HepG2 (cell line): ENCODE results near the gene FGD3. TPM values are rescaled to one million over a fixed set of nuclear protein-coding genes. Genes with fewer than 3 reads are reported as not detected.

Experiments used
- ETV6 ChIP-seq: sonication (generic); formaldehyde crosslinking; conservative IDR thresholded peaks from 2 replicates; pipeline ENCODE4 v1.4.0; 2020; ENCODE audit warnings: missing genetic modification reagents
- FOXM1 ChIP-seq: sonication (generic); formaldehyde crosslinking; IDR thresholded peaks from 2 replicates; pipeline ENCODE4 v1.5.0; 2020; ENCODE audit warnings: missing genetic modification reagents
- MEF2D ChIP-seq: sonication (generic); formaldehyde crosslinking; IDR thresholded peaks from 2 replicates; pipeline ENCODE4 v1.5.1; 2020; ENCODE audit warnings: mild to moderate bottlenecking, missing genetic modification reagents
- MIER2 ChIP-seq: IDR thresholded peaks from 2 replicates; pipeline ENCODE4 v1.6.1; 2016; ENCODE audit warnings: missing biosample characterization, missing genetic modification reagents
- POGZ ChIP-seq: sonication (generic); formaldehyde crosslinking; IDR thresholded peaks from 2 replicates; pipeline ENCODE4 v1.4.0; 2020; ENCODE audit warnings: mild to moderate bottlenecking, missing genetic modification reagents
- SALL1 ChIP-seq: sonication (generic); formaldehyde crosslinking; IDR thresholded peaks from 2 replicates; pipeline ENCODE4 v1.8.0; 2022; ENCODE audit warnings: mild to moderate bottlenecking, missing genetic modification reagents
- SOX5 ChIP-seq: IDR thresholded peaks from 2 replicates; pipeline ENCODE4 v1.6.1; 2016; ENCODE audit warnings: borderline replicate concordance
- TBP ChIP-seq: sonication (generic); formaldehyde crosslinking; IDR thresholded peaks from 2 replicates; pipeline ENCODE4 v1.5.0; 2020; ENCODE audit warnings: missing genetic modification reagents
- TBX2 ChIP-seq: sonication (generic); formaldehyde crosslinking; IDR thresholded peaks from 2 replicates; pipeline ENCODE4 v1.5.0; 2020; ENCODE audit warnings: missing genetic modification reagents, mild to moderate bottlenecking, borderline replicate concordance
- ZNF124 ChIP-seq: sonication (generic); formaldehyde crosslinking; IDR thresholded peaks from 2 replicates; pipeline ENCODE4 v1.4.0; 2020; ENCODE audit warnings: missing genetic modification reagents
- ZNF333 ChIP-seq: sonication (generic); formaldehyde crosslinking; IDR thresholded peaks from 2 replicates; pipeline ENCODE4 v1.4.0; 2020; ENCODE audit warnings: mild to moderate bottlenecking, missing genetic modification reagents, borderline replicate concordance
- ZNF367 ChIP-seq: sonication (generic); formaldehyde crosslinking; IDR thresholded peaks from 2 replicates; pipeline ENCODE4 v1.4.0; 2020; ENCODE audit warnings: missing genetic modification reagents, borderline replicate concordance
- ZNF44 ChIP-seq: sonication (generic); formaldehyde crosslinking; IDR thresholded peaks from 2 replicates; pipeline ENCODE4 v1.5.1; 2020; ENCODE audit warnings: mild to moderate bottlenecking, missing genetic modification reagents
- ZNF644 ChIP-seq: IDR thresholded peaks from 2 replicates; pipeline ENCODE4 v1.6.1; 2016; ENCODE audit warnings: low read depth
- ZNF7 ChIP-seq: IDR thresholded peaks from 2 replicates; pipeline ENCODE4 v1.6.1; 2016; ENCODE audit warnings: missing biosample characterization, missing genetic modification reagents
- ZSCAN20 ChIP-seq: sonication (generic); formaldehyde crosslinking; IDR thresholded peaks from 2 replicates; pipeline ENCODE4 v1.4.0; 2020; ENCODE audit warnings: missing genetic modification reagents, mild to moderate bottlenecking, borderline replicate concordance
- polyA plus RNA-seq, 8 experiments: library from polyadenylated mRNA; depleted of rRNA in 3 of 8; stranded (reverse) in 7 of 8; unstranded in 1 of 8; fragments of >200 nt; fragmentation: Illumina TruSeq in 4 of 8; extraction: Trizol in 4 of 8; gene quantifications; 2 replicates each; pipeline versions ENCODE4 v1.2.1 to v1.2.3, GENCODE V29; 2011 to 2016; ENCODE audit warnings: low read depth in 4 of 8, missing spikeins in 1 of 8, mixed read lengths in 1 of 8; ENCODE audit not compliant: insufficient read depth in 1 of 8
- total RNA-seq, 5 experiments: library from RNA; depleted of rRNA; stranded (reverse); fragments of >200 nt; fragmentation: Illumina TruSeq; extraction: Trizol; gene quantifications; 2 replicates each; pipeline ENCODE4 v1.2.3, GENCODE V29; 2016; ENCODE audit warnings: low read depth in 1 of 5
- TF ChIP-seq, protein P1 (sequence below): IDR thresholded peaks from 2 replicates; pipeline ENCODE4 v1.6.1; 2016; ENCODE audit warnings: missing genetic modification reagents, missing compliant biosample characterization
- TF ChIP-seq, protein P2 (sequence below): sonication (generic); formaldehyde crosslinking; conservative IDR thresholded peaks from 2 replicates; pipeline ENCODE4 v1.4.0; 2020; ENCODE audit warnings: missing genetic modification reagents
- TF ChIP-seq, protein P3 (sequence below): sonication (generic); formaldehyde crosslinking; IDR thresholded peaks from 2 replicates; pipeline ENCODE4 v1.5.1; 2020; ENCODE audit warnings: mild to moderate bottlenecking, missing genetic modification reagents
- TF ChIP-seq, protein P4 (sequence below): sonication (generic); formaldehyde crosslinking; IDR thresholded peaks from 2 replicates; pipeline ENCODE4 v1.5.1; 2020; ENCODE audit warnings: missing genetic modification reagents, mild to moderate bottlenecking, borderline replicate concordance
- TF ChIP-seq, protein P5 (sequence below): sonication (generic); formaldehyde crosslinking; IDR thresholded peaks from 2 replicates; pipeline ENCODE4 v1.4.0; 2020; ENCODE audit warnings: missing genetic modification reagents

Gene FGD3
- total and polyA plus RNA-seq, 2 of the 13 experiments (the other 11 are each of a cell fraction or from before 2014, with no cell fraction given): 0.53 to 1.1 TPM

DNA sequence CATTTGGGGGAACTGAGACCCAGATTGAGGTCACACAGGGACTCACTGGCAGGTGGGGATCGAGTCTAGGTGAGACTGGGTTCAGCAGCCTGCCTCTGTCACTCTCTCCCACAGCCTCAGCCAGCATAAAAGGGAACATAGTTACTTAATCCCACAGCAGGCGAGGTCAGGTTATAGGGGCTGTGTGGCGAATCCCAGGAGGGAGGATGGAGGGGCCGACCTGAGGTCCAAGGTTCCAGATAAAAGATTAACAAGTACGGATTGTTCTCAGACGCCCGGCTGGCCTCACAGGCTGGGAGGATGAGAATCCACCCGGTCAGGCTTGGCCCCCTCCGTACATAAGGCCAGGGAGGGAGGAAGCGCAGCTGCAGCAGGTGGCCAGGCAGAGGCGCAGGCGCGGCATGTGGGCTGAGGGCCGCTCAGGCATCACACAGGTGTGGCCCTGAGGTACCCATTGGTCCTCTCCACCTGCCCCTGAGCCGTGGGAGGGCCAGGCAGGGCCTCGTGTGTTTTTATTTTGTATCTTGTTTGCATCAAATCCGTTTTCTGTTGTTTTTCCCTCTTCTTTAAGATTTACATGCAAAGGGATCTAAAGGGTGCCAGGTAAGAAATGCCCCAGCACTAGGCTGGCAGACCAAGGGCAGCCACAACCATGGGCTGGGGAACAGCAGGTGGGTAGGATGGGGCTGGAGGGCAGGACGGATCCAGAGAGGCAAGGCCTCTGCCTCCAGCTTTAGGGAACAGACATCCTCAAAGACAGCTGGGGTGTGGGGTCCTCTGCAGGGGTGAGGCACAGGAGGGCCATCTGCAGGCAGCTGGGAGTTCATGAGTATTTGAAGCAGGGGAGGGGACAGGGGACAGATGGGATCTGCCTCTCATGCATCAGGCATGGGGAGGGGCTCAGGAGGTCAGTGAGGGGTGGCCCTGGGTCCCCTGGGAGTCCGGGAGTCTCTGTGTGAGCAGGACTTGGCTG lies 114.8 kb downstream of the FGD3 start (continued):
- TF ChIP-seq, protein P1, sequence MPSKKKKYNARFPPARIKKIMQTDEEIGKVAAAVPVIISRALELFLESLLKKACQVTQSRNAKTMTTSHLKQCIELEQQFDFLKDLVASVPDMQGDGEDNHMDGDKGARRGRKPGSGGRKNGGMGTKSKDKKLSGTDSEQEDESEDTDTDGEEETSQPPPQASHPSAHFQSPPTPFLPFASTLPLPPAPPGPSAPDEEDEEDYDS (CRISPR knock-in tag): peak; percentile 30; the same call in 1 of the 2 replicates
- TF ChIP-seq MIER2 (CRISPR knock-in tag) (no peak), ZNF44 (CRISPR knock-in tag) (no peak), ZNF644 (0 out of 2 replicates have a peak, but pooled peaks have one; percentile 14), ZSCAN20 (no peak), TBP (CRISPR knock-in tag) (no peak), ZNF367 (no peak), SALL1 (CRISPR knock-in tag) (peak; percentile 76), ZNF333 (CRISPR knock-in tag) (no peak), MEF2D (CRISPR knock-in tag) (peak; percentile 49), ZNF124 (CRISPR knock-in tag) (no peak), ZNF7 (CRISPR knock-in tag) (peak; percentile 76), FOXM1 (CRISPR knock-in tag) (no peak), TBX2 (peak; percentile 76; the same call in 1 of the 2 replicates), ETV6 (CRISPR knock-in tag) (no peak), SOX5 (CRISPR knock-in tag) (peak; percentile 75), POGZ (CRISPR knock-in tag) (no peak)
- TF ChIP-seq, protein P2, sequence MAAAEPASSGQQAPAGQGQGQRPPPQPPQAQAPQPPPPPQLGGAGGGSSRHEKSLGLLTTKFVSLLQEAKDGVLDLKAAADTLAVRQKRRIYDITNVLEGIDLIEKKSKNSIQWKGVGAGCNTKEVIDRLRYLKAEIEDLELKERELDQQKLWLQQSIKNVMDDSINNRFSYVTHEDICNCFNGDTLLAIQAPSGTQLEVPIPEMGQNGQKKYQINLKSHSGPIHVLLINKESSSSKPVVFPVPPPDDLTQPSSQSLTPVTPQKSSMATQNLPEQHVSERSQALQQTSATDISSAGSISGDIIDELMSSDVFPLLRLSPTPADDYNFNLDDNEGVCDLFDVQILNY: no peak
- TF ChIP-seq, protein P3, sequence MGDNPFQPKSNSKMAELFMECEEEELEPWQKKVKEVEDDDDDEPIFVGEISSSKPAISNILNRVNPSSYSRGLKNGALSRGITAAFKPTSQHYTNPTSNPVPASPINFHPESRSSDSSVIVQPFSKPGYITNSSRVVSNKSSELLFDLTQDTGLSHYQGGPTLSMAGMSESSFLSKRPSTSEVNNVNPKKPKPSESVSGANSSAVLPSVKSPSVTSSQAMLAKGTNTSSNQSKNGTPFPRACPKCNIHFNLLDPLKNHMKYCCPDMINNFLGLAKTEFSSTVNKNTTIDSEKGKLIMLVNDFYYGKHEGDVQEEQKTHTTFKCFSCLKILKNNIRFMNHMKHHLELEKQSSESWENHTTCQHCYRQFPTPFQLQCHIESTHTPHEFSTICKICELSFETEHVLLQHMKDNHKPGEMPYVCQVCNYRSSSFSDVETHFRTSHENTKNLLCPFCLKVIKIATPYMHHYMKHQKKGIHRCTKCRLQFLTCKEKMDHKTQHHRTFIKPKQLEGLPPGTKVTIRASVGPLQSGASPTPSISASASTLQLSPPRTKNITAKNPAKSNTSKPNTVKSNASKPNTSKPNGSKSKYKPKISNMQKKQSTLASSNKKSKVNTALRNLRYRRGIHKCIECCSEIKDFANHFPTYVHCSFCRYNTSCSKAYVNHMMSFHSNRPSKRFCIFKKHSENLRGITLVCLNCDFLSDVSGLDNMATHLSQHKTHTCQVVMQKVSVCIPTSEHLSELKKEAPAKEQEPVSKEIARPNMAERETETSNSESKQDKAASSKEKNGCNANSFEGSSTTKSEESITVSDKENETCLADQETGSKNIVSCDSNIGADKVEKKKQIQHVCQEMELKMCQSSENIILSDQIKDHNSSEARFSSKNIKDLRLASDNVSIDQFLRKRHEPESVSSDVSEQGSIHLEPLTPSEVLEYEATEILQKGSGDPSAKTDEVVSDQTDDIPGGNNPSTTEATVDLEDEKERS (CRISPR knock-in tag): 0 out of 2 replicates have a peak, but pooled peaks have one; percentile 56
- TF ChIP-seq, protein P4, sequence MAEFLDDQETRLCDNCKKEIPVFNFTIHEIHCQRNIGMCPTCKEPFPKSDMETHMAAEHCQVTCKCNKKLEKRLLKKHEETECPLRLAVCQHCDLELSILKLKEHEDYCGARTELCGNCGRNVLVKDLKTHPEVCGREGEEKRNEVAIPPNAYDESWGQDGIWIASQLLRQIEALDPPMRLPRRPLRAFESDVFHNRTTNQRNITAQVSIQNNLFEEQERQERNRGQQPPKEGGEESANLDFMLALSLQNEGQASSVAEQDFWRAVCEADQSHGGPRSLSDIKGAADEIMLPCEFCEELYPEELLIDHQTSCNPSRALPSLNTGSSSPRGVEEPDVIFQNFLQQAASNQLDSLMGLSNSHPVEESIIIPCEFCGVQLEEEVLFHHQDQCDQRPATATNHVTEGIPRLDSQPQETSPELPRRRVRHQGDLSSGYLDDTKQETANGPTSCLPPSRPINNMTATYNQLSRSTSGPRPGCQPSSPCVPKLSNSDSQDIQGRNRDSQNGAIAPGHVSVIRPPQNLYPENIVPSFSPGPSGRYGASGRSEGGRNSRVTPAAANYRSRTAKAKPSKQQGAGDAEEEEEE (CRISPR knock-in tag): no peak
- TF ChIP-seq, protein P5, sequence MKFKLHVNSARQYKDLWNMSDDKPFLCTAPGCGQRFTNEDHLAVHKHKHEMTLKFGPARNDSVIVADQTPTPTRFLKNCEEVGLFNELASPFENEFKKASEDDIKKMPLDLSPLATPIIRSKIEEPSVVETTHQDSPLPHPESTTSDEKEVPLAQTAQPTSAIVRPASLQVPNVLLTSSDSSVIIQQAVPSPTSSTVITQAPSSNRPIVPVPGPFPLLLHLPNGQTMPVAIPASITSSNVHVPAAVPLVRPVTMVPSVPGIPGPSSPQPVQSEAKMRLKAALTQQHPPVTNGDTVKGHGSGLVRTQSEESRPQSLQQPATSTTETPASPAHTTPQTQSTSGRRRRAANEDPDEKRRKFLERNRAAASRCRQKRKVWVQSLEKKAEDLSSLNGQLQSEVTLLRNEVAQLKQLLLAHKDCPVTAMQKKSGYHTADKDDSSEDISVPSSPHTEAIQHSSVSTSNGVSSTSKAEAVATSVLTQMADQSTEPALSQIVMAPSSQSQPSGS (CRISPR knock-in tag): 0 out of 2 replicates have a peak, but pooled peaks have one; percentile 18
